H1 (cell line): ENCODE measurements around the gene FARS2. TPM values are rescaled to one million over a fixed set of nuclear protein-coding genes. Genes with fewer than 3 reads are reported as not detected.

Source experiments
- CTCF ChIA-PET: fragments of 300-600 bp; sonication (Branson Sonifier 250); formaldehyde crosslinking; loops from one replicate; lab custom pipeline; 2021; ENCODE audit not compliant: partially characterized antibody; lab: Charles Lee
- POLR2A ChIA-PET: fragments of 300-600 bp; sonication (Branson Sonifier 250); formaldehyde crosslinking; loops from one replicate; lab custom pipeline; 2021; ENCODE audit warnings: inconsistent platforms; ENCODE audit not compliant: partially characterized antibody; lab: Charles Lee
- DNase-seq, 2 experiments: peaks; one replicate each; pipeline versions ENCODE4 v3.0.0 to v3.0.0-alpha.2; 2010 to 2022; ENCODE audit warnings: low spot score in 2 of 2, low read depth in 1 of 2, mixed read lengths in 1 of 2
- FAIRE-seq: peaks from 2 replicates; lab custom pipeline; 2011; peaks lifted over from hg19 to GRCh38; lab: Jason Lieb, UNC
- H2AFZ ChIP-seq: 2 replicates; pipeline ENCODE4 v1.8.1; 2012; ENCODE audit warnings: low read length, inconsistent platforms
- H2AK5ac ChIP-seq: 2 replicates; pipeline ENCODE4 v1.6.1; 2013; ENCODE audit warnings: low read depth, low read length
- H2BK120ac ChIP-seq: replicated peaks from 2 replicates; pipeline ENCODE3; 2013; ENCODE audit warnings: low read depth, low read length, inconsistent platforms
- H2BK12ac ChIP-seq: 2 replicates; pipeline ENCODE4 v1.6.1; 2013; ENCODE audit warnings: low read depth, low read length
- H2BK15ac ChIP-seq: 2 replicates; pipeline ENCODE4 v1.6.1; 2013; ENCODE audit warnings: low read length
- H2BK20ac ChIP-seq: 2 replicates; pipeline ENCODE4 v1.6.1; 2013; ENCODE audit warnings: low read length
- H2BK5ac ChIP-seq: 2 replicates; pipeline ENCODE4 v1.6.1; 2013; ENCODE audit warnings: low read depth, low read length
- H3K14ac ChIP-seq: 2 replicates; pipeline ENCODE4 v1.6.1; 2013; ENCODE audit warnings: inconsistent platforms; ENCODE audit not compliant: insufficient read length
- H3K18ac ChIP-seq: 2 replicates; pipeline ENCODE4 v1.6.1; 2013; ENCODE audit warnings: low read length; ENCODE audit errors: extremely low read depth
- H3K23ac ChIP-seq: 2 replicates; pipeline ENCODE4 v1.6.1; 2013; ENCODE audit warnings: inconsistent platforms; ENCODE audit not compliant: insufficient read length
- H3K23me2 ChIP-seq: 2 replicates; pipeline ENCODE4 v1.6.1; 2013; ENCODE audit warnings: low read depth, low read length
- H3K27ac ChIP-seq: 2 replicates; pipeline ENCODE4 v1.6.1; 2011; ENCODE audit warnings: low read depth, low read length, inconsistent platforms
- H3K27me3 ChIP-seq, 4 experiments: replicated peaks in 1 of 4; 1 replicate in 1 of 4; 2 replicates in 3 of 4; pipeline versions ENCODE4 v1.6.1 to v1.8.1; 2011 to 2013; ENCODE audit warnings: low read length in 3 of 4, mild to moderate bottlenecking in 3 of 4, inconsistent platforms in 2 of 4, mixed read lengths in 2 of 4, moderate library complexity in 1 of 4; ENCODE audit not compliant: control insufficient read depth in 3 of 4, insufficient read depth in 3 of 4; ENCODE audit errors: extremely low read depth in 1 of 4
- H3K36me3 ChIP-seq, 4 experiments: 2 replicates each; pipeline versions ENCODE4 v1.6.1 to v1.8.1; 2011 to 2013; ENCODE audit warnings: mild to moderate bottlenecking in 4 of 4, low read length in 3 of 4, moderate library complexity in 2 of 4, control low read depth in 1 of 4, inconsistent platforms in 1 of 4; ENCODE audit not compliant: insufficient read depth in 4 of 4, control insufficient read depth in 2 of 4
- H3K4ac ChIP-seq: replicated peaks from 2 replicates; pipeline ENCODE3; 2013; ENCODE audit warnings: low read length, low read depth, mixed read lengths, inconsistent platforms; ENCODE audit not compliant: insufficient read length
- H3K4me1 ChIP-seq, 4 experiments: replicated peaks in 1 of 4; 1 replicate in 1 of 4; 2 replicates in 3 of 4; pipeline versions ENCODE4 v1.6.1 to v1.8.1; 2011 to 2013; ENCODE audit warnings: low read length in 3 of 4, inconsistent platforms in 2 of 4, mixed read lengths in 1 of 4; ENCODE audit not compliant: insufficient read depth in 4 of 4, control insufficient read depth in 3 of 4
- H3K4me2 ChIP-seq, 2 experiments: 2 replicates each; pipeline versions ENCODE4 v1.6.1 to v1.8.1; 2011 to 2013; ENCODE audit warnings: low read depth in 2 of 2, low read length in 2 of 2, control low read depth in 1 of 2, inconsistent platforms in 1 of 2, mild to moderate bottlenecking in 1 of 2; ENCODE audit not compliant: insufficient read depth in 1 of 2
- H3K4me3 ChIP-seq, 4 experiments: fragments of 200-600, 300-600 bp in 1 of 4; sonication (generic), shearing (Covaris generic), sonication (Bioruptor Twin) in 1 of 4; 2 replicates each; pipeline versions ENCODE4 v1.5.1 to v1.8.1; 2011 to 2016; ENCODE audit warnings: low read length in 4 of 4, low read depth in 3 of 4, control low read depth in 2 of 4, inconsistent platforms in 2 of 4, mild to moderate bottlenecking in 2 of 4, mixed read lengths in 1 of 4, moderate library complexity in 1 of 4; ENCODE audit not compliant: insufficient read depth in 2 of 4; ENCODE audit errors: extremely low read depth in 1 of 4
- H3K56ac ChIP-seq: replicated peaks from 2 replicates; pipeline ENCODE3; 2013; ENCODE audit warnings: low read depth, mild to moderate bottlenecking, mixed read lengths, low read length, inconsistent platforms; ENCODE audit not compliant: insufficient read length
- H3K79me1 ChIP-seq: 2 replicates; pipeline ENCODE4 v1.6.1; 2013; ENCODE audit warnings: low read depth, low read length, control low read depth
- H3K79me2 ChIP-seq, 2 experiments: 2 replicates each; pipeline versions ENCODE4 v1.6.1 to v1.8.1; 2012 to 2013; ENCODE audit warnings: low read length in 2 of 2, mild to moderate bottlenecking in 2 of 2, inconsistent platforms in 1 of 2; ENCODE audit not compliant: insufficient read depth in 2 of 2, control insufficient read depth in 1 of 2
- H3K9ac ChIP-seq, 4 experiments: replicated peaks in 1 of 4; 1 replicate in 1 of 4; 2 replicates in 3 of 4; pipeline versions ENCODE4 v1.6.1 to v1.8.1; 2011 to 2013; ENCODE audit warnings: low read depth in 3 of 4, low read length in 3 of 4, control low read depth in 2 of 4, mild to moderate bottlenecking in 2 of 4, moderate library complexity in 2 of 4, inconsistent platforms in 1 of 4; ENCODE audit errors: extremely low read depth in 1 of 4
- H3K9me3 ChIP-seq, 2 experiments: 2 replicates each; pipeline versions ENCODE4 v1.6.1 to v1.8.1; 2012 to 2013; ENCODE audit warnings: mild to moderate bottlenecking in 2 of 2, moderate library complexity in 2 of 2, control low read depth in 1 of 2, inconsistent platforms in 1 of 2, low read depth in 1 of 2, low read length in 1 of 2, mixed read lengths in 1 of 2; ENCODE audit not compliant: insufficient read depth in 2 of 2
- H4K20me1 ChIP-seq, 2 experiments: replicated peaks in 1 of 2; 2 replicates each; pipeline versions ENCODE3 to v1.8.1; 2011 to 2013; ENCODE audit warnings: inconsistent platforms in 2 of 2, low read length in 2 of 2, mild to moderate bottlenecking in 1 of 2; ENCODE audit not compliant: insufficient read depth in 2 of 2, control insufficient read depth in 1 of 2
- H4K5ac ChIP-seq: 2 replicates; pipeline ENCODE4 v1.6.1; 2013; ENCODE audit warnings: low read length, low read depth, mixed read lengths, inconsistent platforms; ENCODE audit not compliant: insufficient read length
- H4K8ac ChIP-seq: 2 replicates; pipeline ENCODE4 v1.8.0; 2013; ENCODE audit warnings: mild to moderate bottlenecking, moderate library complexity, low read length, inconsistent platforms; ENCODE audit not compliant: insufficient read depth; ENCODE audit errors: extremely low read depth
- H4K91ac ChIP-seq: replicated peaks from 2 replicates; pipeline ENCODE3; 2013; ENCODE audit warnings: low read length, mixed read lengths, inconsistent platforms; ENCODE audit not compliant: insufficient read length
- ATF3 ChIP-seq: IDR thresholded peaks from 2 replicates; pipeline ENCODE4 v1.6.1; 2011; ENCODE audit warnings: low read depth, mild to moderate bottlenecking, low read length; ENCODE audit not compliant: insufficient read depth
- MAX ChIP-seq: IDR thresholded peaks from 2 replicates; pipeline ENCODE4 v1.6.1; 2012; ENCODE audit warnings: inconsistent platforms
- PHF8 ChIP-seq: fragments of 200-600 bp; sonication (generic); conservative IDR thresholded peaks from 2 replicates; pipeline ENCODE4 v1.7.1; 2012; ENCODE audit warnings: low read depth, mild to moderate bottlenecking, inconsistent platforms, low read length, moderate library complexity
- RAD21 ChIP-seq, 2 experiments: IDR thresholded peaks in 1 of 2; conservative IDR thresholded peaks in 1 of 2; 2 replicates each; pipeline ENCODE4 v1.6.1; 2011; ENCODE audit warnings: low read depth in 2 of 2, low read length in 2 of 2, improper control_type of control experiment in 1 of 2, inconsistent platforms in 1 of 2, mild to moderate bottlenecking in 1 of 2, moderate library complexity in 1 of 2
- RFX5 ChIP-seq: IDR thresholded peaks from 2 replicates; pipeline ENCODE4 v1.6.1; 2011; ENCODE audit warnings: low read depth, low read length, improper control_type of control experiment, borderline replicate concordance
- RNF2 ChIP-seq: fragments of 200-900, 300-1000 bp; sonication (generic); IDR thresholded peaks from 2 replicates; pipeline ENCODE4 v1.7.1; 2016; ENCODE audit warnings: borderline replicate concordance, low read depth, mild to moderate bottlenecking, antibody characterized with exemption, low read length; ENCODE audit not compliant: poor library complexity, severe bottlenecking; ENCODE audit errors: missing control alignments
- SRF ChIP-seq: IDR thresholded peaks from 2 replicates; pipeline ENCODE4 v1.6.1; 2011; ENCODE audit warnings: mild to moderate bottlenecking, low read depth, low read length, moderate library complexity
- WGBS, 2 experiments: shearing (Covaris generic) in 1 of 2; methylation state at CpG; one replicate each; pipeline versions ENCODE4 v1.1.6 to v1.1.7; 2013 to 2015; ENCODE audit warnings: low lambda C conversion rate in 2 of 2, mixed read lengths in 2 of 2, inconsistent platforms in 1 of 2, low coverage in 1 of 2, missing lambda C conversion rate in 1 of 2; ENCODE audit not compliant: insufficient replicate concordance in 2 of 2, insufficient coverage in 1 of 2, insufficient read length in 1 of 2; ENCODE audit errors: extremely low coverage in 1 of 2, missing lambda C conversion rate in 1 of 2; 5-methylcytosine and 5-hydroxymethylcytosine counted together
- polyA plus RNA-seq, 7 experiments: library from polyadenylated mRNA; depleted of rRNA in 3 of 7; stranded (reverse) in 5 of 7; unstranded in 2 of 7; fragments of >200 nt in 5 of 7; fragments of 200-250 nt in 2 of 7; gene quantifications; 1 replicate in 5 of 7; 2 replicates in 1 of 7; 4 replicates in 1 of 7; pipeline versions ENCODE4 v1.2.1 to v1.2.3, GENCODE V29; 2011 to 2013; ENCODE audit warnings: missing spikeins in 2 of 7, mixed read lengths in 2 of 7
- total RNA-seq: library from RNA; stranded (reverse); fragmentation: NEBNext Ultra II Directional; extraction: Animal tissue kit (Norgen Biotek cat#: 25700); gene quantifications from 2 replicates; pipeline ENCODE4 v1.2.1, GENCODE V29; 2021

Gene FARS2
- total and polyA plus RNA-seq, 2 of the 8 experiments (the other 6 are each of a cell fraction or from before 2014, with no cell fraction given), result 11.7 to 14.4 TPM

GRCh38 chr6:5595184-5595583 is 333.9 kb downstream of the FARS2 start:
- CTCF ChIA-PET, result interaction anchor here (1.1 to 1.3 kb wide), 2 partner anchors 10 to 28 kb away, joined by 3 to 4 read pairs; no protein-coding TSS in a partner anchor
- POLR2A ChIA-PET, result no interaction called here
- no peak overlapping the region for H3K4me3 ChIP-seq
- no peak overlapping the region for H3K18ac ChIP-seq
- no peak overlapping the region for H3K27ac ChIP-seq
- no peak for FAIRE-seq
- no peak overlapping the region for H4K5ac ChIP-seq
- H2AK5ac ChIP-seq, result no peak overlapping the region
- no peak overlapping the region for H3K4me2 ChIP-seq
- WGBS, 2 experiments, result 92% methylated on average over 7 of the region's 7 CpGs; no CpG with 5 or more reads in 1 of the 2 experiments
- H3K4ac ChIP-seq, result no peak overlapping the region
- H2BK5ac ChIP-seq, result no peak overlapping the region
- H3K79me1 ChIP-seq, result no peaks in the 10 kb centered on the region; the same call in 1 of the 2 replicates
- H3K36me3 ChIP-seq, result no peaks in the 10 kb centered on the region
- H3K4me1 ChIP-seq, result no peaks in the 10 kb centered on the region
- H3K79me2 ChIP-seq, result no peaks in the 10 kb centered on the region
- H3K27me3 ChIP-seq, result no peaks in the 10 kb centered on the region
- DNase-seq, result no peak
- no peak overlapping the region for H2AFZ ChIP-seq
- H2BK120ac ChIP-seq, result no peak overlapping the region
- no peak overlapping the region for H4K91ac ChIP-seq
- H3K23ac ChIP-seq, result no peak overlapping the region
- H3K23me2 ChIP-seq, result no peaks in the 10 kb centered on the region
- no peak overlapping the region for H3K9ac ChIP-seq
- H4K8ac ChIP-seq, result no peak overlapping the region
- TF ChIP-seq RAD21 (IDR thresholded peaks at IDR 0.05 in 1 of 2, conservative IDR thresholded peaks at IDR 0.05 in 1 of 2; ENCODE audit: low read depth in 2 of 2, low read length in 2 of 2) (no peak), SRF (no peak), RNF2 (no peak), PHF8 (no peak), MAX (no peak), ATF3 (no peak), RFX5 (no peak)
- H3K14ac ChIP-seq, result no peak overlapping the region
- no peaks in the 10 kb centered on the region for H4K20me1 ChIP-seq
- H2BK12ac ChIP-seq, result no peak overlapping the region
- H3K9me3 ChIP-seq, result no peaks in the 10 kb centered on the region
- no peak overlapping the region for H3K56ac ChIP-seq
- no peak overlapping the region for H2BK15ac ChIP-seq
- H2BK20ac ChIP-seq, result no peak overlapping the region
